ENCODE measurements around the gene PERCC1. TPM values are rescaled to one million over a fixed set of nuclear protein-coding genes. Genes with fewer than 3 reads are reported as not detected.
"Not testable (repeated sequence)": the region's sequence is repeated elsewhere in the genome, so short reads cannot be mapped to it uniquely, and the experiment has no call there.

The PERCC1 gene
- polyA plus RNA-seq, 3 donors = 0.24 TPM; not detected in 2

DNA sequence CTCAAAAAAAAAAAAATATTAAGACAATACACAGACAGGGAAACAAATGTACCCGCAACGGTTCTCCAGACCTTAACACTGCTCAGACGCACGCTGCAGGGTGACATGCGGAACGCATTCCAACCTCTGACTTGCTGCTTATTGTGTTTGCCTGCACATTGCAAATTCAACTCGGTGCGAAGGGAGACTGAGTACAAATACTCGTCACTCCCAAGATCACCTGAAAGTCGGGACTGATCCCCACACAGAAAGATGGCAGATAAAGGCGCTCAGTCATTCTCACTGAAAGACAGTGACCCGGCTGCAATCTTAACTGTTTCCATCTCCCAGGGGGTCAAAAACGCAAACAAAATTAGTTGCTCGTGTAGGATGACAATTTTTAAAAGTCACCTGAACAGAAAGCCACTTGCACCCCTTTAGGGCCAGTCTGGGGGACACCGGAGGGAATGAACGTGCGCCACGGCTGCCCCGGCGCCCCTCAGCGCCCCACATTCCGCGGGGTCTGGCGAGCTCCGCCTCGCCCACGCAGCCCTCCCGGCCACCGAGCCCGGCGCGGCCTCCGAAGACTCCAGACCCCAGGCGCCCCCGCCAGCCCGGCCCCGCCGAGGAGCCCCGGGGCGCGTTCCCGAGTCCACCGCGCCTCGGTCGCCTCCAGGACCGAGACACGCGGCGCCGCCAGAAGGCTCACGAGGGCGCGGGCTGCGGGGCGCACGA lies 43.4 kb downstream of the PERCC1 start:
- WGBS, 3 donors = 9 to 10% (median 9%) methylated on average over 45 to 57 of the region's 57 CpGs
- no peak overlapping the region for H3K27ac ChIP-seq (ENCODE audit: low read depth, low read length)

DNA sequence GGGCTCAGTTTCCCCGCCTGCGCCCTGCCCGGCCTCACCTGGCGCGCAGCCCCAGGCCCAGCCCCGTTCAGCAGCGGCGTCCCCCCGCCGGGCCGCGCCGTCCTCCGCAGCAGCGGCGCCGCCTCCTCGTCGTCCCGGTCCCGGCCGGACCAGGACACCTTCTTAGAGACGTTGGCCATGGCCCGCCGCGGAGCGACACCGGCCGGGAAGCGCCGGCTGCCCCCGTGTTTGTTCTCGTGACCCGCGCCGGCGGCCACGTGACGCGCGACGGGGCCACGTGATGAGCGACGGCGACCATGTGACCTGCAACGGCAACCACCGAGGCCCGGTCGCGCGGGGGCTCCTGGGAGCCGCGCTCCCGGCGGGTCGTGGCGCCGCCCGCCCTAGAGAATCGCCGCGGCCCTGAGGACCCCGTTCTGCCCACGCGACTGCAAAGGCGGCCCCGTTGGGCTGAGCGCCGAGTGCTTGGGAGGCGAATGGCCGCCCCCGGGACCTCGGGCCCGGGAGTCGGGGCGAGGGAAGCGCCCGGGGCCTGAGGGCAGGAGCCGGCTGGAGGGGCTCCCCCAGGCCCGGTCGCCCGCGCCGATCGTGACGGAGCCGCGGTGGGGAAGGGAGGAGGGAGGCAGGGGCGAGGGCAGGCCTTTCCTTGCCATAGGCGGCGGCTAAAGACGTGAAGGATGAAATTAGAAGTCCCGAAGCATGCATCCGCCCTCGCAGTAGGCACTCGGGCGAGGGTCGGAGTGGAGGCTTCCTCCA lies 44.1 kb downstream of the PERCC1 start, which contains the start of gene CLCN7:
TSS of gene CLCN7 (minus strand) at position 233 of the 756 bp plus-strand sequence. CDS start at position 179, 54 bp downstream.
- no peak within 1 kb of the TSS for H3K27ac ChIP-seq (ENCODE audit: low read depth, low read length)
- 0 to 1% (median 0%) methylated on average over 75 to 99 of the region's 99 CpGs for whole genome bisulfite sequencing, 3 donors

DNA sequence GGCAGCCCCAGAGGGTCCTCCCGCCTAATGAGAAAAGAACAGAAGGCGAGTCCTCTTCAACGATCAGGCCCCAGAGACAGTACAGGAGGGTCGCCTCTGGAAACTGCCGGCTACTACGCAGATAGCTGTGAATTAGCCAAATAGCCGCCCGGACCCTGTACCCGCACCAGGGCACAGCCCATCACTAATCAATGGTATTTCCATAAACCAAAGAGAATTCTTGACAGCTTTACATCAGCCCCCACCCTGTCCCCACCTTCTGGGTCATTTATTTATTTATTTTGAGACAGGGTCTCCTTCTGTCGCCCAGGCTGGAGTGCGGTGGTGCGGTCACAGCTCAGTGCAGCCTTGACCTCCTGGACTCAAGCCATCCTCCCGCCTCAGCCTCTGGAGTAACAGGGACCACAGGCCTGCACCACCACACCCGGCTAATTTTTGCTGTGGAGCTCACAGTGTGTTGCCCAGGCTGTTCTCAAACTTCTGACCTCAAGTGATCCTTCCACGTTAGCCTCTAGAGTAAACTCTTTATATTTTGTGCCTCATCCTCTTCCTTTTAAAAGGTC lies 44.8 kb downstream of the PERCC1 start:
- H3K27ac ChIP-seq (ENCODE audit: low read depth, low read length) = no peak overlapping the region
- 58 to 63% (median 63%) methylated on average over 15 of the region's 15 CpGs for WGBS, 3 donors

DNA sequence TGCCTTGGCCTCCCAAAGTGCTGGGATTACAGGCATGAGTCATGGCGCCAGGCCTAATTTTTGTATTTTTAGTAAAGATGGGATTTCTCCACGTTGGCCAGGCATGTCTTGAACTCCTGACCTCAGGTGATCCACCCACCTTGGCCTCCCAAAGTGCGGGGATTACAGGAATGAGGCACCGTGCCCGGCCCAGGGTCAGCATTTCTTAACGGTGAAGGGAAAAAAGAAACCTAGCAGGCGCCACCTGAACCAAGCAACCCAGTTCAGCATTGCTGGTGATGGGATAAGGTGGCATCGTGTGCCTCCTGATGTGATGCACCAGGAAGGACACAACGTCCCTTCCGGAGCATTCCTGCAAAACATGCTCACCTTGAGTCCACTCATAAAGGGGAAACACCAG lies 46.2 kb downstream of the PERCC1 start:
- WGBS, 3 donors = 91 to 93% (median 92%) methylated on average over 10 of the region's 10 CpGs

DNA sequence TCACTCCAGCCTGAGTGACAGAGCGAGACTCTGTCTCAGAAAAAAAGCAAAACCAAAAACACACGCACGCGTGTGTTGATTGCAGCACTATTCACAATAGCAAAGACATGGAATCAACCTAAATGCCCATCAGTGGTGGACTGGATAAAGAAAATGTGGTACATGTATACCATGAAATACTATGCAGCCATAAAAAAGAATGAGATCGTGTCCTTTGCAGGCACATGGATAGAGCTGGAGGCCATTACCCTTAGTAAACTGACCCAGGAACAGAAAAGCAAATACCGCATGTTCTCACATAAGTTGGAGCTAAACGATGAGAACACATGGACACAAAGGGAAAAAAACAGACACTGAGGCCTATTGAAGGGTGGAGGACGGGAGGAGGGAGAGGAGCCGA lies 48.1 kb downstream of the PERCC1 start:
- WGBS, 3 donors = 93 to 96% (median 96%) methylated on average over 9 of the region's 9 CpGs

More for the DNA sequence above, 46.2 kb downstream of the PERCC1 start:
- H3K27ac ChIP-seq (ENCODE audit: low read depth, low read length) = no peak overlapping the region

DNA sequence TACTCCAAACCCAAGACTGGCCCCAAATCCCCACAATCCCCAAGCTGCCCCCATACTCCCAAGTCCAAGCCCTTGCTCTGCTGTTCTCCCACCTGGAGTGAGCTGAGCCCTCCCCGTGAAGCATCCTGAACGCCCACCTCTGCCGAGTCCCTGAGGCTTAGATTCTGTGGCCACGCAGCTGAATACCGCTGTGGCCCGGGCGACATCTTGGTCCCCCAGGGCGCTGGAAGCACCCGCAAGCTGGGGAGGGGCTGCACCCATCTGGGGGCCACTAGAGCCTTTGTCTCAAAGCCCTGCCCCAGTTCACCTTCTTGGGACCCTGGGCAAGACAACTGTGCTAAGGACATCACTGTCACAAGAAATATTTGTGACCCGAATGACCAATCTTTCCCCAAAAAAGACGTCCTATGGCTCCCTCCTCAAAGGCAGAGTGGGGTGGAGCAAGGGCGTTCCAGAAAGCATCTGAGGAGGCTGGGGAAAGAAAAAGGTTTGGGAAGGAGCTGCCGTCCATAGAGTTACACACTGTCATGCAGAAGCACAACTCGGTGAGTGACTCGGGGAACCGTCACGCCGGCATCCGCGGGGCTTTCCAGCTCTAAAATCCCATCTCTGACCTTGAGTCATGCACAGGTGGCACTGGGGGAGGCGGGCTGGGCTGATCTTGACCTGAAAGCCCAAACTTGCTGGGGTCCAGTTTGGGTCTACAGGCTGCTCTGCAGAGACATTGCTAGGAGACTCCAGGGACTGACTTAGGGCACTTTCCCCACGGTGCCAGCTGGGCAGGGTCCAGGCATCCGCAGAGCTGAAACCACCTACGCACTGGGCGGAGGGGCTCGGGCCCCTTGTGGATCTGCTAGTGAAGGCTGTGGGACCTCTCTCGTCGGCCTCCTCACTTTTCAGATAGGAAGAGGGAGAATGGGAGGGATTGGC lies 51.3 kb downstream of the PERCC1 start:
- 67 to 87% (median 81%) methylated on average over 28 of the region's 28 CpGs for WGBS, 3 donors
- no peak overlapping the region for H3K27ac ChIP-seq (ENCODE audit: low read depth, low read length)

More for the DNA sequence above, 48.1 kb downstream of the PERCC1 start:
- not testable (repeated sequence) for H3K27ac ChIP-seq (ENCODE audit: low read depth, low read length)

Other genes with a start within 250 kb of the PERCC1 start
- gene TPSG1, start 205.8 kb upstream of the PERCC1 start, polyA plus RNA-seq = under 1 TPM; 0.10 to 0.45 (median 0.15) TPM
- 10 to 100 TPM in 2 of 3 donors, 1 to 10 TPM in 1; 8.0 to 26.3 (median 18.4) TPM for gene TPSB2, start 200.9 kb upstream of the PERCC1 start, polyA plus RNA-seq
- gene TPSAB1, start 190.4 kb upstream of the PERCC1 start, polyA plus RNA-seq = 10 to 100 TPM in 2 of 3 donors, 1 to 10 TPM in 1; 6.6 to 22.0 (median 10.0) TPM
- 1 to 10 TPM in 1 of 3 donors, under 1 TPM in 1, not detected in 1; 0.16 to 1.2 TPM for gene TPSD1, start 175.0 kb upstream of the PERCC1 start, polyA plus RNA-seq
- gene UBE2I, start 121.4 kb upstream of the PERCC1 start, polyA plus RNA-seq = 10 to 100 TPM; 33.1 to 65.3 (median 52.4) TPM
- gene BAIAP3, start 97.4 kb upstream of the PERCC1 start, polyA plus RNA-seq = 10 to 100 TPM in 1 of 3 donors, 1 to 10 TPM in 2; 2.7 to 11.4 (median 6.2) TPM
- 10 to 100 TPM; 42.0 to 69.2 (median 57.8) TPM for gene TSR3, start 79.2 kb upstream of the PERCC1 start, polyA plus RNA-seq
- 10 to 100 TPM; 32.2 to 67.4 (median 40.4) TPM for gene GNPTG, start 79.1 kb upstream of the PERCC1 start, polyA plus RNA-seq
- gene UNKL, start 16.4 kb upstream of the PERCC1 start, polyA plus RNA-seq = 10 to 100 TPM in 2 of 3 donors, 1 to 10 TPM in 1; 7.2 to 12.7 (median 11.3) TPM
- 10 to 100 TPM; 10.1 to 25.7 (median 16.8) TPM for gene UQCC4, start 10.3 kb upstream of the PERCC1 start, polyA plus RNA-seq
- under 1 TPM; 0.24 to 0.56 (median 0.55) TPM for gene CCDC154, start 13.5 kb downstream of the PERCC1 start, polyA plus RNA-seq
- gene CLCN7, start 44.0 kb downstream of the PERCC1 start, polyA plus RNA-seq = 10 to 100 TPM; 31.5 to 51.7 (median 33.9) TPM
- under 1 TPM in 1 of 3 donors, not detected in 2; 0.07 TPM for gene PTX4, start 57.9 kb downstream of the PERCC1 start, polyA plus RNA-seq
- gene TELO2, start 62.3 kb downstream of the PERCC1 start, polyA plus RNA-seq = 10 to 100 TPM; 29.7 to 47.7 (median 39.2) TPM
- gene TMEM204, start 102.6 kb downstream of the PERCC1 start, polyA plus RNA-seq = 10 to 100 TPM; 15.1 to 48.6 (median 39.8) TPM
- gene IFT140, start 181.0 kb downstream of the PERCC1 start, polyA plus RNA-seq = 10 to 100 TPM in 1 of 3 donors, 1 to 10 TPM in 2; 6.5 to 12.6 (median 8.1) TPM
- gene CRAMP1, start 181.3 kb downstream of the PERCC1 start, polyA plus RNA-seq = 1 to 10 TPM; 4.1 to 9.3 (median 7.1) TPM
- gene JPT2, start 247.2 kb downstream of the PERCC1 start, polyA plus RNA-seq = 10 to 100 TPM; 17.9 to 24.9 (median 19.9) TPM